ENCODE results near the gene GALNT9. TPM values are rescaled to one million over a fixed set of nuclear protein-coding genes. Genes with fewer than 3 reads are reported as not detected.

GALNT9 gene
- total RNA-seq, 1 donor from 2014 or later, result 1.6 TPM

DNA sequence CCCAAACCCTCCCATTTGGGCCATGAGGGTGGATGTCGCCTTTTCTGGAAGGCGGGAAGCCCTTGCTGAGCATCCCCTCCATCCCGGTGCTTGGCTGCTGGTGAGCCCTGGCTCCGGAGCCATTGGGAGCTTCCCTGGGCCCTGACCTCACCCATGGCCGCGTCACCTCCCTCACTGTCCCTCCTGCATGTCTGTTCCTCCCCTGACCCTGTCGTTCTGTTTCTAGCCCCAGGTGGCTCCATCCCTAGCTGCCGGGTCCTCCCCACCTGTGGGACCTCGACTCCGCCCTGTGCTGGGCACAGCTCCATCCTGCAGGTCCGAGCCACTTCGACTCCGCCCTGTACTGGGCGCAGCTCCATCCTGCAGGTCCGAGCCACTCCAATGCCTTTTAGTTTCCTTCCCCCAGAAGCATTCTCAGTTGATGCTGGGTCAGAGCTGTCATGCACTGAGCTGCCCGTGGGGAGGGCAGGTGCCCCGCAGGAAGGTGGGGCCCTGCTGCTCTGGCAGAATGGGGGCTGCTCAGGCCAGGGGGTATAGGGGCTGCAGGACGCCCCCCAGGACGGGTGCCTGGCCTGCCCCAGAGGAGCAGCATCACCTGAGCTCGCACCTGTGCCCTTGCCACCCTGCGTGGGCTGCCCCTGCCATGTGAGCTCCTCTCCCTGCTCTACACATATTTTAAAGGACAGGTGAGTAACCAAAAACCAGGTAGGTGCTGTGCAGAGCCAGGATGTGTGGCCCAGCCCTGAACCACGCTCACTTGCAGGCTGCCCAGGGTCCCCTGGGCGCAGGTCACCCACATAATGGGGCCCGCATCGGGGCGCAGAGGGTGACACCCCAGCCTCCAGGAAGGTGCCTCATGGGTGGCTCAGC lies 166.1 kb downstream of the GALNT9 start:
- Mint-ChIP-seq H3K36me3 (no peaks in the 10 kb centered on the region), H3K9me3 (no peaks in the 10 kb centered on the region), H3K4me3 (no peak overlapping the region), H3K4me1 (ENCODE audit: unreplicated experiment) (no peaks in the 10 kb centered on the region), H3K27ac (no peak overlapping the region), H3K27me3 (peaks cover 16% of the 10 kb centered on the region)
- TF ChIP-seq, protein P1, sequence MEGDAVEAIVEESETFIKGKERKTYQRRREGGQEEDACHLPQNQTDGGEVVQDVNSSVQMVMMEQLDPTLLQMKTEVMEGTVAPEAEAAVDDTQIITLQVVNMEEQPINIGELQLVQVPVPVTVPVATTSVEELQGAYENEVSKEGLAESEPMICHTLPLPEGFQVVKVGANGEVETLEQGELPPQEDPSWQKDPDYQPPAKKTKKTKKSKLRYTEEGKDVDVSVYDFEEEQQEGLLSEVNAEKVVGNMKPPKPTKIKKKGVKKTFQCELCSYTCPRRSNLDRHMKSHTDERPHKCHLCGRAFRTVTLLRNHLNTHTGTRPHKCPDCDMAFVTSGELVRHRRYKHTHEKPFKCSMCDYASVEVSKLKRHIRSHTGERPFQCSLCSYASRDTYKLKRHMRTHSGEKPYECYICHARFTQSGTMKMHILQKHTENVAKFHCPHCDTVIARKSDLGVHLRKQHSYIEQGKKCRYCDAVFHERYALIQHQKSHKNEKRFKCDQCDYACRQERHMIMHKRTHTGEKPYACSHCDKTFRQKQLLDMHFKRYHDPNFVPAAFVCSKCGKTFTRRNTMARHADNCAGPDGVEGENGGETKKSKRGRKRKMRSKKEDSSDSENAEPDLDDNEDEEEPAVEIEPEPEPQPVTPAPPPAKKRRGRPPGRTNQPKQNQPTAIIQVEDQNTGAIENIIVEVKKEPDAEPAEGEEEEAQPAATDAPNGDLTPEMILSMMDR (conservative IDR thresholded peaks at IDR 0.05), result no peak
- no peak for DNase-seq (ENCODE audit: extremely low spot score, unreplicated experiment)

DNA sequence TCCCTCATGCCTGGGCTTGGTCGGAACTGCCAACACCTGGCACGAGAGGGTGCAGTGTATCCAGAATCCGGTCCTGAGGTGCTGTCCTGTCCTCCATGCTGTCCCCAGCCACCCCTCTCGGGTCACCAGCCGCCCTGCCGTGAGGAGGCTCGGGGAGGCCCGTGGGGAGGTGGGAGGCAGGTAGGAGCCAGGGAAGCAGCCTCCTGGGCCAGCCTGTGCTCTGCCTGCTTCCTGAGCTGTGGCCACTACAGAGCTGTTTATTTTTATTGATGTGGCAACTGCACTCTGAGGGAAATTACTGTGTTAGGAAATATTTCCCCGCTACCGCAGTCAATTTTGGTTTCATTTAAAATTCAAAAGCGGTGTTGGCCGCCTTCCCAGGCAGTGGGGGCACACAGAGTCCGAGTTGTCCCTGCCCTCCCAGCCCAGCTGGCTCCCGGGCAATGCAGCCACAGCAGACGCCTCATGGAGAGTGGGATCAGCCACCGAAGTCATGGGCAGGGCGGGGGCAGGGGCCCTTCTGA lies 166.8 kb downstream of the GALNT9 start:
- Mint-ChIP-seq H3K9me3 (no peaks in the 10 kb centered on the region), H3K4me3 (no peak overlapping the region), H3K27ac (no peak overlapping the region), H3K27me3 (peaks cover 16% of the 10 kb centered on the region), H3K36me3 (no peaks in the 10 kb centered on the region), H3K4me1 (ENCODE audit: unreplicated experiment) (no peaks in the 10 kb centered on the region)
- DNase-seq (ENCODE audit: extremely low spot score, unreplicated experiment), result no peak
- TF ChIP-seq, protein P1 (conservative IDR thresholded peaks at IDR 0.05), result no peak

DNA sequence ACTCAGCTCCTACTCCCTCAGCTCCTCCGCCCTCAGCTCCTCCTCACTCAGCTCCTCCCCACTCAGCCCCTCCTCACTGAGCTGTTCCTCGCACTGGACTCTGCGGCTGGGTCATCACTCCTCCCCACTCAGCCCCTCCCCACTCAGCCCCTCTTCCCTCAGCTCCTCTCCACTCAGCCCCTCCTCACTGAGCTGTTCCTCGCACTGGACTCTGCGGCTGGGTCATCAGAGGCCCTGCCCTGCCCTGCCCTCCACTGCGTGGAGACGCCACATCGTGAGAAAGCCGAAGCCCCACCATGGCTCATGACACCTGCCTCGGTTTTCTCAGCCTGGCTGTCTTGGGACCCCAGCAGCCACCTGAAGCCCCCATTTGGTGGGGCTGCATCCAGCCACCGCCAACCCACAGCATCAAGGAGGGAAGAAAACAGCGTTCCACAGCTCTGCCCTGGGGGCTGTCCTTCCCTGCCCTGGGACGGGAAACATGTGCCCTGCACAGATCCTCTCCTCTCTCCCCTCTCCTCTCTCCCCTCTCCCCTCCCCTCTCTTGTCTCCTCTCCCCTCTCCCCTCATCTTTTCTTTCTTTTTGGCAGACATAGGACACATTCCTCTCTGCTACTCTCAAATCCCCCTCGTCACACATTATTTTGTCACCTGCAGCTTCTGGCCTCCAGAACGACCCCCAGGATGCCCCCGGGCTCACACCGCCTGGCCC lies 167.4 kb downstream of the GALNT9 start:
- H3K4me3 Mint-ChIP-seq, result no peak overlapping the region
- peaks cover 16% of the 10 kb centered on the region for H3K27me3 Mint-ChIP-seq
- TF ChIP-seq, protein P1 (conservative IDR thresholded peaks at IDR 0.05), result no peak
- H3K4me1 Mint-ChIP-seq (ENCODE audit: unreplicated experiment), result no peaks in the 10 kb centered on the region
- H3K27ac Mint-ChIP-seq, result no peak overlapping the region
- H3K9me3 Mint-ChIP-seq, result no peaks in the 10 kb centered on the region
- no peaks in the 10 kb centered on the region for H3K36me3 Mint-ChIP-seq
- no peak for DNase-seq (ENCODE audit: extremely low spot score, unreplicated experiment)

DNA sequence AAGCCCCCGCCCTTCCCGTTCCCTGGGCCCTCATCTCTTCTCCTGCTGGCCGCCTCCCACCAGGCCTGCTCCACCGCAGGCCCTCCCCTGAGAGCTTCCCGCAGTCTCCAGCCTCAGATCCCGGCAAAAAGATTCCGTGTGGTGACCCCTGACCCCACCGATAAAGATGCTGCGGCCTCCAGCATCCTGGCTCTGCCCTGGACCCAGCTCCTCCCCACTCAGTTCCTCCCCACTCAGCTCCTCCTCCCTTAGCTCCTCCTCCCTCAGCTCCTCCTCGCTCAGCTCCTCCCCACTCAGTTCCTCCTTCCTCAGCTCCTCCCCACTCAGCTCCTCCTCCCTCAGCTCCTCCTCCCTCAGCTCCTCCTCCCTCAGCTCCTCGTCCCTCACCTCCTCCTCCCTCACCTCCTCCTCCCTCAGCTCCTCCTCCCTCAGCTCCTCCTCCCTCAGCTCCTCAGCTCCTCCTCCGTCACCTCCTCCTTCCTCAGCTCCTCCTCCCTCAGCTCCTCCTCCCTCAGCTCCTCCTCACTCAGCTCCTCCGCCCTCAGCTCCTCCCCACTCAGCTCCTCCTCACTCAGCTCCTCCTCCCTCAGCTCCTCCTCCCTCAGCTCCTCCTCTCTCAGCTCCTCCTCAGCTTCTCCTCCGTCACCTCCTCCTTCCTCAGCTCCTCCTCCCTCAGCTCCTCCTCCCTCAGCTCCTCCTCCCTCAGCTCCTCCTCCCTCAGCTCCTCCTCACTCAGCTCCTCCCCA lies 168.2 kb downstream of the GALNT9 start:
- no peaks in the 10 kb centered on the region for H3K9me3 Mint-ChIP-seq
- no peak overlapping the region for H3K27ac Mint-ChIP-seq
- H3K4me1 Mint-ChIP-seq (ENCODE audit: unreplicated experiment), result no peaks in the 10 kb centered on the region
- no peak overlapping the region for H3K4me3 Mint-ChIP-seq
- H3K36me3 Mint-ChIP-seq, result no peaks in the 10 kb centered on the region
- TF ChIP-seq, protein P1 (conservative IDR thresholded peaks at IDR 0.05), result no peak
- H3K27me3 Mint-ChIP-seq, result peaks cover 16% of the 10 kb centered on the region
- DNase-seq (ENCODE audit: extremely low spot score, unreplicated experiment), result no peak

DNA sequence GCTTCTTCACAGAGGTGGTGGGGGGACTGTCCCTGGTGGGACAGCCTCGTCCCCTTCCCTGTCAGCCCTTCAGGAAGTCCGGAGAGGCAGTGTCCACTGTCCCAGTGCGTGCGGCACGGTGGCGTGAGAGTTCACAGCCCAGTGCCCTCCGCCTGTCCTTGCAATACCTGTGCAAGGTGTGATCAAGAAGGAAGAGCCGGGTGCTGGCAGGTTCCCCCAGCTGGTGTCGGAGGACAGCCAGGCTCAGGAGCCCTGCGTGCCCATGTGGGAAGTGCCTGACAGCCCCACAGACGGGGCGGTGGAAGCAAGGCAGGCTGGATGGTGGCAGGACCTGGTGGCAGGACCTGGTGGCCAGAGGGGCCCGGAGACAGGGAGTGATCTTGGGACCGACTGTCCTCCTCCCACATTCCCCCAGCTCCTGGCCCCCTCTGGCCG lies 168.8 kb downstream of the GALNT9 start:
- H3K9me3 Mint-ChIP-seq, result no peaks in the 10 kb centered on the region
- H3K4me1 Mint-ChIP-seq (ENCODE audit: unreplicated experiment), result no peaks in the 10 kb centered on the region
- H3K4me3 Mint-ChIP-seq, result no peak overlapping the region
- H3K27me3 Mint-ChIP-seq, result peaks cover 16% of the 10 kb centered on the region
- no peaks in the 10 kb centered on the region for H3K36me3 Mint-ChIP-seq
- TF ChIP-seq, protein P1 (conservative IDR thresholded peaks at IDR 0.05), result no peak
- H3K27ac Mint-ChIP-seq, result no peak overlapping the region
- no peak for DNase-seq (ENCODE audit: extremely low spot score, unreplicated experiment)
